Activated naive CD8-positive, alpha-beta T cell treated with anti-CD3 and anti-CD28 coated beads, Interleukin-2, amount 10 ng/mL, durations not matched to agents 7 days and 5 days (primary cell): ENCODE measurements around the gene PDS5B. TPM values are rescaled to one million over a fixed set of nuclear protein-coding genes. Genes with fewer than 3 reads are reported as not detected.

Experiments used
- ATAC-seq: fragments of 150-1000 bp; cut with Tn5 transposase; one replicate; pipeline ENCODE4 v1.10.0; 2021; ENCODE audit warnings: low read depth, moderate library complexity
- POLR2A ChIA-PET: fragments of 350-600 bp; sonication (Branson Sonifier 250); formaldehyde crosslinking; loops from one replicate; lab custom pipeline; 2021; ENCODE audit warnings: antibody characterized with exemption; lab: Charles Lee
- DNase-seq: peaks from one replicate; pipeline ENCODE4 v3.0.0; 2021
- H3K27ac Mint-ChIP-seq: one replicate; pipeline ENCODE4 v1.8.0; 2022; ENCODE audit warnings: mild to moderate bottlenecking, mixed read lengths
- H3K27me3 Mint-ChIP-seq: one replicate; pipeline ENCODE4 v1.8.0; 2022; ENCODE audit warnings: mild to moderate bottlenecking, moderate library complexity, mixed read lengths
- H3K36me3 Mint-ChIP-seq: one replicate; pipeline ENCODE4 v1.8.0; 2021; ENCODE audit warnings: mild to moderate bottlenecking, mixed read lengths
- H3K4me1 Mint-ChIP-seq: one replicate; pipeline ENCODE4 v1.8.0; 2021; ENCODE audit warnings: mixed read lengths
- H3K4me3 Mint-ChIP-seq: one replicate; pipeline ENCODE4 v1.8.0; 2022; ENCODE audit warnings: mild to moderate bottlenecking, moderate library complexity, mixed read lengths
- H3K9me3 Mint-ChIP-seq: one replicate; pipeline ENCODE4 v1.8.0; 2021; ENCODE audit warnings: mixed read lengths
- total RNA-seq, 2 experiments: library from RNA; stranded (reverse); gene quantifications; one replicate each; pipeline ENCODE4 v1.2.3, GENCODE V29; 2021

Gene PDS5B
- total RNA-seq, 2 experiments from 2014 or later: 64.8 to 71.3 TPM

DNA sequence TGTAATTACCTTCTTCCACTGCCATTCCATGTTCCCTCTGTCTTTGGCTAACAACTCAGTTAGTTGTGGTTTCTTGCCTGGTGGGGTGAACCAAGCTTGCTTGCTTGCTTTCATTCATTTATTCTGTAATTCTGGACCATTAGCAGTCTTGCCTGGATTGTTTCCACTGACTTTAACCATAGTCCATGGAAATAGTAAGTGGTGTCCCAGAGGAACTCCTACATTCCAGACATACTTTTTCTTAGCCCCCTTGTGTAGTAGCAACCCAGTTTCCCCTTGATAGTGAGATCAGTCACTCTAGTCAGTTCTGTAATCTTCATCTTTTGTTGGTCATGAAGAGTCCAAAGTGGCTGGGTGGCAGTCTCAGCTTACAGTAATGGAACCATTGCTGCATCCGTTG, 23.2 kb downstream of the PDS5B start:
- H3K4me1 Mint-ChIP-seq: peaks cover 9% of the 10 kb centered on the region
- no peak overlapping the region for H3K4me3 Mint-ChIP-seq
- H3K27ac Mint-ChIP-seq: no peak overlapping the region
- POLR2A ChIA-PET: no interaction called here
- DNase-seq (no peak), ATAC-seq (no peak)
- peaks cover 45% of the 10 kb centered on the region for H3K36me3 Mint-ChIP-seq
- H3K27me3 Mint-ChIP-seq: no peaks in the 10 kb centered on the region
- H3K9me3 Mint-ChIP-seq: peaks cover 18% of the 10 kb centered on the region

DNA sequence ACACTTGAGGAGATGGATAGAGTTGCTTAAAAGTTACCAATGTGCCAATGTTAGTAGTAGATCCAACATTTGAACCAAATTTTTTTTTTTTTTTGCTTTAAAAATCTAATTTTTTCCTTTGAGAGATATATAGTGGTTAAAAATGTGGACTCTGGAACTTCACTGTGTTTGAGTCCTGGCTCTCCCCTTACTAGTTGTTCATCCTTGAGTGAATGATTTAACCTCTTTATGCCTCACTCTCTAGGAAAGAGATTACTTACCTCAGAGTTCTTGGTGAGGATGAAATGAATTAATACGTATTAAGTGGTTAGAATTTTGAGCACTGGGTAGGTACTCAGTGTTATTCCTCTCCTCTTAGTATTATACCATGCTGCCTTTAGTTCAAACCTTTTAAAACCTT, 24.3 kb downstream of the PDS5B start:
- Mint-ChIP-seq H3K4me1 (peaks cover 9% of the 10 kb centered on the region), H3K4me3 (no peak overlapping the region), H3K9me3 (peaks cover 19% of the 10 kb centered on the region), H3K27me3 (no peaks in the 10 kb centered on the region), H3K36me3 (peaks cover 40% of the 10 kb centered on the region), H3K27ac (no peak overlapping the region)
- POLR2A ChIA-PET: no interaction called here
- DNase-seq: no peak
- ATAC-seq: no peak

DNA sequence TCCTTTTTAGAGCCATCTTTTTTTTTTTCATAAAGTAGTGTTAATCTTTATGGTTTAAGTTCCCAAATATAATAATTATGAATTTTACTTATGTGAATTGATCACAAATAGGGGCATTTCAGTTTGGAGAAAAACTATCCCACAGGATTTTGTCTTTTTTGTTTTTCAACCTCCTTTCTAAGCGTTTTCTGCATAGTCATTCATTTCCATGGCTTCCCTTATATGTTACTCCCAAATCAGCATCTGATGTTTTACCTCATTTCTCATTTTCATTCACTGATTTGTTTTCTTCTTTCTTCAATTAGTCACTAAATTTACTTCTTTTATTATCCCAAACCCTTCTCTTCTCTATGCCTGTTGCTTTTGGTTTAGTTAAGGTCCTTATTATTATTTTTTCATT, 24.7 kb downstream of the PDS5B start:
- H3K36me3 Mint-ChIP-seq: peaks cover 37% of the 10 kb centered on the region

GRCh38 chr13:32616883-32617511, 30.7 kb downstream of the PDS5B start:
- Mint-ChIP-seq H3K27ac (no peak overlapping the region), H3K4me1 (peaks cover 2% of the 10 kb centered on the region), H3K27me3 (no peaks in the 10 kb centered on the region), H3K36me3 (peaks cover 43% of the 10 kb centered on the region), H3K4me3 (no peak overlapping the region), H3K9me3 (peaks cover 17% of the 10 kb centered on the region)
- ATAC-seq: no peak
- no peak for DNase-seq
- POLR2A ChIA-PET: no interaction called here

More for the DNA sequence above, 24.7 kb downstream of the PDS5B start:
- Mint-ChIP-seq H3K9me3 (peaks cover 19% of the 10 kb centered on the region), H3K27ac (no peak overlapping the region), H3K4me1 (peaks cover 9% of the 10 kb centered on the region), H3K27me3 (no peaks in the 10 kb centered on the region), H3K4me3 (no peak overlapping the region)
- POLR2A ChIA-PET: no interaction called here
- no peak for DNase-seq
- no peak for ATAC-seq

DNA sequence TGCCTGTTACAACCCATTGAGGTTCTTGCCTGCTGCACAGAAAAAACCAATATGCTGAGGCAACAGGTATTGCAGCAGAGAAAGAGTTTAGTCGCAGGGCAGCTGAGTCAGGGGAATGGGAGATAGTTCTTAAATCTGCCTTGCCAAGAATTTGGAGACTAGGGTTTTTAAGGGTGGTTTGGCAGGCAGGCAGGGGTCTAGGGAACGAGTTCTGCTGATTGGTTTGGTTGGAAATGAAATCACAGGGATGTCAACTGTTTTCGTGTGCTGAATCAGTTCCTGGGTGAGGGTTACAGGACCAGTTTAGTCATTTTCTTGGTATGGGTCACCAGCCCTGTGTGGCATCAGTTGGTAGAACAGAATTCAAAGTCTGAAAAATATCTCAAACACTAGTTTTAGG, 36.6 kb downstream of the PDS5B start:
- DNase-seq (no peak), ATAC-seq (no peak)
- Mint-ChIP-seq H3K4me1 (peaks cover 15% of the 10 kb centered on the region), H3K4me3 (no peak overlapping the region), H3K27me3 (no peaks in the 10 kb centered on the region), H3K36me3 (peaks cover 46% of the 10 kb centered on the region), H3K9me3 (peaks cover 15% of the 10 kb centered on the region), H3K27ac (no peak overlapping the region)
- POLR2A ChIA-PET: no interaction called here

- Mint-ChIP-seq H3K4me1 (peaks cover 15% of the 10 kb centered on the region), H3K36me3 (peaks cover 51% of the 10 kb centered on the region), H3K9me3 (peaks cover 15% of the 10 kb centered on the region), H3K27ac (no peak overlapping the region), H3K4me3 (no peak overlapping the region), H3K27me3 (no peaks in the 10 kb centered on the region)
- POLR2A ChIA-PET: no interaction called here
- ATAC-seq (no peak), DNase-seq (no peak)
Measured at GRCh38 chr13:32624441-32624840, 38.2 kb downstream of the PDS5B start.

DNA sequence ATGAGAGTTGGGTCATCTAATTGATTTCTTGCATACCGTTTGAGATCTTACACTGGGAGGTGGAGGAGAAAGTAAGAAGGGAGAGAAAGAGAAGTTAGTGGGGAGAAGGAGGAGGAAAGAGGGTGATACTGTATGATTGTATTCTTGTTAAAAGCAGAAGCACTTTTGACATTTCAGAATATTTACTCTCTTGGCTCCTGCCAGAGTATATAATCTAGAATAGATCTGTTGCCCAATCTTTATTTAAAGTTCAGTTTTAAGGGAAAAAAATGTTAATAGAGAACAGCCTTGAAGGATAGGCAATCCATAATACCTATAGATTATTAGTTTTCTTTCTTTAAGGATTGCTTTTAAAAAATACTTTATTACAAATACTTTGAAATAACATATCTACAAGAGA, 41.5 kb downstream of the PDS5B start:
- Mint-ChIP-seq H3K4me3 (no peak overlapping the region), H3K27ac (no peak overlapping the region), H3K36me3 (peaks cover 45% of the 10 kb centered on the region), H3K27me3 (no peaks in the 10 kb centered on the region), H3K4me1 (peaks cover 24% of the 10 kb centered on the region), H3K9me3 (peaks cover 6% of the 10 kb centered on the region)
- POLR2A ChIA-PET: no interaction called here
- ATAC-seq (no peak), DNase-seq (no peak)

GRCh38 chr13:32629313-32629712, 43.1 kb downstream of the PDS5B start:
- DNase-seq: no peak
- POLR2A ChIA-PET: no interaction called here
- Mint-ChIP-seq H3K27ac (no peak overlapping the region), H3K36me3 (peaks cover 35% of the 10 kb centered on the region), H3K9me3 (no peaks in the 10 kb centered on the region), H3K4me1 (peaks cover 28% of the 10 kb centered on the region), H3K4me3 (no peak overlapping the region), H3K27me3 (no peaks in the 10 kb centered on the region)
- ATAC-seq: no peak

GRCh38 chr13:32629866-32630265, 43.6 kb downstream of the PDS5B start:
- H3K27ac Mint-ChIP-seq: no peak overlapping the region

DNA sequence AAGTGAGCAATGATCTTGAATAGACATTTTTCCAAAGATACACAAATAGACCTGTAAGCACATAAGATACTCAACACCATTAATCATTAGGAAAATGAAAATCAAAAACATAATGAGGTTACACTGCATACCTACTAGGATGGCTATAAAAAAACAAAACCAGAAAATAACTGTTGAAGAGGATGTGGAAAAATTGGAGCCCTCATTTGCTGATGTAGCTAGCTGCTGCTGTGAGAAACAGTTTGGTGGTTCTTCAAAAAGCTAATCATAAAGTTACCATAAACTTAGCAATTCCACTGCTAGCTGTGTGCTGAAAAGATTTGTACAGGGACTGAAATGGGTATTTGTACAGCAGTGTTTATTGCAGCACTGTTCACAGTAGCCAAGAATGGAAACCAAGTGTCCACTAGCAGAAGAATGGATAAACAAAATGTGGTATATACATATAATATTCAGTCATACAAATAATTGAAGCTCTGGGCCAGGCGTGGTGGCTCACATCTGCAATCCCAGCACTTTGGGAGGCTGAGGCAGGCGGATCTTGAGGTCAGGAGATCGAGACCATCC, 46.2 kb downstream of the PDS5B start:
- ATAC-seq (no peak), DNase-seq (no peak)
- H3K4me3 Mint-ChIP-seq: no peak overlapping the region
- H3K36me3 Mint-ChIP-seq: peaks cover 23% of the 10 kb centered on the region
- POLR2A ChIA-PET: no interaction called here
- H3K4me1 Mint-ChIP-seq: peaks cover 16% of the 10 kb centered on the region
- no peaks in the 10 kb centered on the region for H3K9me3 Mint-ChIP-seq
- H3K27me3 Mint-ChIP-seq: no peaks in the 10 kb centered on the region
- H3K27ac Mint-ChIP-seq: no peak overlapping the region

More at GRCh38 chr13:32629866-32630265, 43.6 kb downstream of the PDS5B start:
- POLR2A ChIA-PET: no interaction called here
- ATAC-seq (no peak), DNase-seq (no peak)
- Mint-ChIP-seq H3K27me3 (no peaks in the 10 kb centered on the region), H3K36me3 (peaks cover 30% of the 10 kb centered on the region), H3K4me3 (no peak overlapping the region), H3K9me3 (no peaks in the 10 kb centered on the region), H3K4me1 (peaks cover 24% of the 10 kb centered on the region)

DNA sequence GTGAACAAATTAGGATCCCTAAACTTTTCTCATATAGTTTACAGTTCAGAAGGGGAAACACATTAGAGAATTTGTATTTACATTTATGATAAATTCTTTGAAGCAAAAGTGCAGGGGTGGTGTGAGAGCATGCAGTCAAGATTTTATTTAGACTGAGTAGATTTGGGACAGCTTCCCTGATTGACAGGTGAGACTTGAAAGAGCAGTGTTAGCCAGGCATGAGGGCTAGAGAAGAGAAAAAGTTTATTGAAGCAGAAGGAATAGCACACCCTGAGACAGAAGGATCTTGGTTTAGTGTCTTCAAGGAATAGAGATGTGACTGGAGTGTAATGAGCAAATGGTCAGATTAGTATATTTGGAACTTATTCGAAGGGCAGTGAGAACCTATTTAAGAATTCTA, 50.5 kb downstream of the PDS5B start:
- no peak overlapping the region for H3K4me3 Mint-ChIP-seq
- POLR2A ChIA-PET: no interaction called here
- no peak overlapping the region for H3K27ac Mint-ChIP-seq
- H3K4me1 Mint-ChIP-seq: peaks cover 12% of the 10 kb centered on the region
- peaks cover 2% of the 10 kb centered on the region for H3K36me3 Mint-ChIP-seq
- no peaks in the 10 kb centered on the region for H3K27me3 Mint-ChIP-seq
- ATAC-seq: no peak
- H3K9me3 Mint-ChIP-seq: no peaks in the 10 kb centered on the region
- no peak for DNase-seq

DNA sequence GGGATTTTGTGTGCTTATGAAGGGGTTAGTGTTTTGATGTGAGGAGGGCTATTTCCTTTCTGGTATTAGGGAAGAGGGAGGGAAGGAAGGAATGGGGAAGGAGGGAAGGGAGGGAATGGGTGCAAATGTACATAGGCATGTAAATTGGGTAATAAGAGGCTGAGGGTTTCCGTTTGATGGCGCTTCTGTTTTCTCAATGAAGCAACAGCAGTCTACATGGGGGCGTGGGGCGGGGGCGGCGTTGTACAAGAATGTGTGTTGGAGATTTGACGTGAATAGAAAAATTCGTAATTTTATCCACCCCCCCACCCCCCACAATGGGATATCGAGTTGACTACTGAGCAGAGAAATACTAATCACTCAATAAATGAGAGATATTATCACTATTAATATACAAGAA, 52.5 kb downstream of the PDS5B start:
- ATAC-seq (no peak), DNase-seq (no peak)
- Mint-ChIP-seq H3K27ac (no peak overlapping the region), H3K4me1 (peaks cover 16% of the 10 kb centered on the region), H3K27me3 (no peaks in the 10 kb centered on the region), H3K9me3 (no peaks in the 10 kb centered on the region), H3K4me3 (no peak overlapping the region), H3K36me3 (no peaks in the 10 kb centered on the region)
- POLR2A ChIA-PET: no interaction called here

GRCh38 chr13:32639502-32640105, 53.4 kb downstream of the PDS5B start:
- DNase-seq: no peak
- Mint-ChIP-seq H3K9me3 (no peaks in the 10 kb centered on the region), H3K27me3 (no peaks in the 10 kb centered on the region), H3K36me3 (no peaks in the 10 kb centered on the region), H3K27ac (no peak overlapping the region), H3K4me3 (no peak overlapping the region), H3K4me1 (peaks cover 14% of the 10 kb centered on the region)
- POLR2A ChIA-PET: interaction anchor here (0.6 to 1.0 kb wide), 2 partner anchors 52 to 53 kb away, joined by 3 to 4 read pairs; partner anchors contain the start of gene PDS5B
- ATAC-seq: no peak

- Mint-ChIP-seq H3K9me3 (no peaks in the 10 kb centered on the region), H3K4me1 (peaks cover 34% of the 10 kb centered on the region), H3K36me3 (no peaks in the 10 kb centered on the region), H3K27ac (no peak overlapping the region), H3K4me3 (no peak overlapping the region), H3K27me3 (no peaks in the 10 kb centered on the region)
- no peak for DNase-seq
- POLR2A ChIA-PET: no interaction called here
- ATAC-seq: no peak
Measured at GRCh38 chr13:32642316-32642715, 56.1 kb downstream of the PDS5B start.
